ENCODE measurements around the gene ISM1. TPM values are rescaled to one million over a fixed set of nuclear protein-coding genes. Genes with fewer than 3 reads are reported as not detected.
"Not testable (repeated sequence)": the region's sequence is repeated elsewhere in the genome, so short reads cannot be mapped to it uniquely, and the experiment has no call there.

The ISM1 gene
- total RNA-seq, 1 donor from 2014 or later = 0.98 TPM

GRCh38 chr20:13234961-13235360 lies 13.9 kb downstream of the ISM1 start:
- Histone ChIP-seq H2AFZ (ENCODE audit: low read depth, low read length) (no peak overlapping the region), H3K27me3 (ENCODE audit: insufficient read depth, low read length) (no peaks in the 10 kb centered on the region), H3K4me3 (ENCODE audit: insufficient read depth, low read depth, low read length) (no peak overlapping the region), H3K9ac (ENCODE audit: low read length) (no peak overlapping the region), H3K27ac (ENCODE audit: low read depth, low read length) (no peak overlapping the region), H3K36me3 (ENCODE audit: insufficient read depth, low read length) (no peaks in the 10 kb centered on the region), H4K20me1 (ENCODE audit: insufficient read depth, low read length) (no peaks in the 10 kb centered on the region), H3K4me2 (ENCODE audit: low read length) (no peak overlapping the region), H3K79me2 (ENCODE audit: insufficient read depth, low read length) (no peaks in the 10 kb centered on the region), H3K4me1 (ENCODE audit: insufficient read depth, low read length) (peaks cover 3% of the 10 kb centered on the region), H3K9me3 (ENCODE audit: insufficient read depth, low read depth, low read length) (no peaks in the 10 kb centered on the region)
- H3K27ac Mint-ChIP-seq (ENCODE audit: unreplicated experiment) = no peak overlapping the region
- TF ChIP-seq, protein P1, sequence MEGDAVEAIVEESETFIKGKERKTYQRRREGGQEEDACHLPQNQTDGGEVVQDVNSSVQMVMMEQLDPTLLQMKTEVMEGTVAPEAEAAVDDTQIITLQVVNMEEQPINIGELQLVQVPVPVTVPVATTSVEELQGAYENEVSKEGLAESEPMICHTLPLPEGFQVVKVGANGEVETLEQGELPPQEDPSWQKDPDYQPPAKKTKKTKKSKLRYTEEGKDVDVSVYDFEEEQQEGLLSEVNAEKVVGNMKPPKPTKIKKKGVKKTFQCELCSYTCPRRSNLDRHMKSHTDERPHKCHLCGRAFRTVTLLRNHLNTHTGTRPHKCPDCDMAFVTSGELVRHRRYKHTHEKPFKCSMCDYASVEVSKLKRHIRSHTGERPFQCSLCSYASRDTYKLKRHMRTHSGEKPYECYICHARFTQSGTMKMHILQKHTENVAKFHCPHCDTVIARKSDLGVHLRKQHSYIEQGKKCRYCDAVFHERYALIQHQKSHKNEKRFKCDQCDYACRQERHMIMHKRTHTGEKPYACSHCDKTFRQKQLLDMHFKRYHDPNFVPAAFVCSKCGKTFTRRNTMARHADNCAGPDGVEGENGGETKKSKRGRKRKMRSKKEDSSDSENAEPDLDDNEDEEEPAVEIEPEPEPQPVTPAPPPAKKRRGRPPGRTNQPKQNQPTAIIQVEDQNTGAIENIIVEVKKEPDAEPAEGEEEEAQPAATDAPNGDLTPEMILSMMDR (IDR thresholded peaks at IDR 0.05; ENCODE audit: insufficient read depth, low read depth, low read length) = no peak
- no peak for TF ChIP-seq EZH2 (IDR thresholded peaks at IDR 0.05; ENCODE audit: insufficient read depth, low read length)
- DNase-seq (ENCODE audit: low read depth) (no peak), FAIRE-seq (no peak)
- H3K27me3 Mint-ChIP-seq (ENCODE audit: low read depth, unreplicated experiment) = peaks cover 9% of the 10 kb centered on the region
- H3K4me1 Mint-ChIP-seq (ENCODE audit: low read depth, unreplicated experiment) = peaks cover 12% of the 10 kb centered on the region
- H3K9me3 Mint-ChIP-seq (ENCODE audit: unreplicated experiment) = peaks cover 2% of the 10 kb centered on the region
- H3K36me3 Mint-ChIP-seq (ENCODE audit: low read depth, unreplicated experiment) = no peaks in the 10 kb centered on the region
- H3K4me3 Mint-ChIP-seq (ENCODE audit: unreplicated experiment) = no peak overlapping the region

GRCh38 chr20:13236360-13236759 lies 15.3 kb downstream of the ISM1 start:
- H3K4me2 ChIP-seq (ENCODE audit: low read length); H3K9me3 ChIP-seq (ENCODE audit: insufficient read depth, low read depth, low read length); FAIRE-seq; DNase-seq (ENCODE audit: low read depth); H3K4me1 Mint-ChIP-seq (ENCODE audit: low read depth, unreplicated experiment); H3K36me3 ChIP-seq (ENCODE audit: insufficient read depth, low read length); H3K4me3 ChIP-seq (ENCODE audit: insufficient read depth, low read depth, low read length); H3K27ac ChIP-seq (ENCODE audit: low read depth, low read length); H3K9ac ChIP-seq (ENCODE audit: low read length); H3K79me2 ChIP-seq (ENCODE audit: insufficient read depth, low read length); H3K4me3 Mint-ChIP-seq (ENCODE audit: unreplicated experiment); H3K27me3 Mint-ChIP-seq (ENCODE audit: low read depth, unreplicated experiment); H3K27ac Mint-ChIP-seq (ENCODE audit: unreplicated experiment); H3K9me3 Mint-ChIP-seq (ENCODE audit: unreplicated experiment); H2AFZ ChIP-seq (ENCODE audit: low read depth, low read length); H4K20me1 ChIP-seq (ENCODE audit: insufficient read depth, low read length); H3K36me3 Mint-ChIP-seq (ENCODE audit: low read depth, unreplicated experiment); H3K4me1 ChIP-seq (ENCODE audit: insufficient read depth, low read length); H3K27me3 ChIP-seq (ENCODE audit: insufficient read depth, low read length): not testable (repeated sequence)

- Histone ChIP-seq H3K9me3 (ENCODE audit: insufficient read depth, low read depth, low read length) (no peaks in the 10 kb centered on the region), H3K79me2 (ENCODE audit: insufficient read depth, low read length) (no peaks in the 10 kb centered on the region), H3K27me3 (ENCODE audit: insufficient read depth, low read length) (peaks cover 3% of the 10 kb centered on the region), H3K9ac (ENCODE audit: low read length) (no peak overlapping the region), H4K20me1 (ENCODE audit: insufficient read depth, low read length) (no peaks in the 10 kb centered on the region), H3K4me2 (ENCODE audit: low read length) (no peak overlapping the region), H3K4me1 (ENCODE audit: insufficient read depth, low read length) (no peaks in the 10 kb centered on the region), H2AFZ (ENCODE audit: low read depth, low read length) (no peak overlapping the region), H3K27ac (ENCODE audit: low read depth, low read length) (no peak overlapping the region), H3K4me3 (ENCODE audit: insufficient read depth, low read depth, low read length) (no peak overlapping the region), H3K36me3 (ENCODE audit: insufficient read depth, low read length) (no peaks in the 10 kb centered on the region)
- TF ChIP-seq EZH2 (IDR thresholded peaks at IDR 0.05; ENCODE audit: insufficient read depth, low read length) = no peak
- TF ChIP-seq, protein P1 (IDR thresholded peaks at IDR 0.05; ENCODE audit: insufficient read depth, low read depth, low read length) = no peak
- Mint-ChIP-seq H3K4me1 (ENCODE audit: low read depth, unreplicated experiment) (no peaks in the 10 kb centered on the region), H3K4me3 (ENCODE audit: unreplicated experiment) (no peak overlapping the region), H3K36me3 (ENCODE audit: low read depth, unreplicated experiment) (no peaks in the 10 kb centered on the region), H3K27me3 (ENCODE audit: low read depth, unreplicated experiment) (peaks cover 9% of the 10 kb centered on the region), H3K27ac (ENCODE audit: unreplicated experiment) (no peak overlapping the region), H3K9me3 (ENCODE audit: unreplicated experiment) (peaks cover 2% of the 10 kb centered on the region)
- FAIRE-seq (no peak), DNase-seq (ENCODE audit: low read depth) (no peak)
Observed at GRCh38 chr20:13236990-13237720, 16.1 kb downstream of the ISM1 start.
